Tibial nerve (tissue), 4 donors: ENCODE results near the gene DGCR2. TPM values are rescaled to one million over a fixed set of nuclear protein-coding genes. Genes with fewer than 3 reads are reported as not detected.
"Not testable (repeated sequence)": the region's sequence is repeated elsewhere in the genome, so short reads cannot be mapped to it uniquely, and the experiment has no call there.

Experiments
- DNase-seq, 2 donors: peaks; one replicate each; pipeline ENCODE4 v3.0.0-alpha.2; 2019; ENCODE audit warnings: low spot score in 2 of 2
- H3K27ac ChIP-seq, 4 donors: fragments of 200-600 bp; sonication (generic) in 3 of 4; one replicate each; pipeline ENCODE4 v1.5.1; 2017 to 2019; ENCODE audit warnings: mild to moderate bottlenecking in 1 of 4
- H3K27me3 ChIP-seq, 2 donors: fragments of 200-600 bp; sonication (generic) in 1 of 2; one replicate each; pipeline versions ENCODE4 v1.5.1 to v1.6.0; 2017 to 2019
- H3K36me3 ChIP-seq, 3 donors: fragments of 200-600 bp; sonication (generic); one replicate each; pipeline ENCODE4 v1.5.1; 2018 to 2019
- H3K4me1 ChIP-seq, 4 donors: fragments of 200-600 bp; sonication (generic) in 3 of 4; one replicate each; pipeline ENCODE4 v1.5.1; 2017 to 2019
- H3K4me3 ChIP-seq, 4 donors: fragments of 200-600 bp; sonication (generic) in 3 of 4; one replicate each; pipeline ENCODE4 v1.5.1; 2017 to 2019; ENCODE audit warnings: mild to moderate bottlenecking in 1 of 4, moderate library complexity in 1 of 4
- H3K9me3 ChIP-seq, 4 donors: fragments of 200-600 bp; sonication (generic) in 3 of 4; one replicate each; pipeline ENCODE4 v1.5.1; 2017 to 2019
- CTCF ChIP-seq, 5 experiments: fragments of 200-600 bp in 3 of 5; fragments of 450-650 bp in 2 of 5; sonication (generic) in 3 of 5; IDR thresholded peaks; one replicate each; pipeline ENCODE4 v1.5.1; 2016 to 2019; ENCODE audit warnings: antibody characterized with exemption in 5 of 5, mild to moderate bottlenecking in 3 of 5, moderate library complexity in 2 of 5
- EP300 ChIP-seq, 2 donors: sonication (generic); formaldehyde crosslinking; IDR thresholded peaks; one replicate each; pipeline ENCODE4 v1.6.1; 2017; ENCODE audit warnings: antibody characterized with exemption in 2 of 2, mild to moderate bottlenecking in 1 of 2
- POLR2A ChIP-seq, 2 donors: fragments of 450-650 bp; IDR thresholded peaks; one replicate each; pipeline ENCODE4 v1.6.1; 2017; ENCODE audit warnings: antibody characterized with exemption in 2 of 2, mild to moderate bottlenecking in 2 of 2, moderate library complexity in 2 of 2
- WGBS, 2 donors: methylation state at CpG; one replicate each; pipeline ENCODE4 v1.1.5; 2018; 5-methylcytosine and 5-hydroxymethylcytosine counted together
- total RNA-seq, 4 donors: library from RNA; depleted of rRNA; stranded (reverse); fragments of >200 nt; gene quantifications; one replicate each; pipeline ENCODE4 v1.1.0, GENCODE V29; 2016

DGCR2 gene
- total RNA-seq, 4 donors from 2014 or later: 57.6 to 68.0 (median 58.9) TPM

GRCh38 chr22:19081351-19081750, 40.9 kb downstream of the DGCR2 start:
- no peak for DNase-seq
- H3K27ac ChIP-seq: no peak overlapping the region
- peaks cover 0 to 26% (median 0%) of the 10 kb centered on the region in 3 donors for H3K36me3 ChIP-seq
- H3K9me3 ChIP-seq: no peaks in the 10 kb centered on the region
- 70 to 79% methylated on average over 3 of the region's 3 CpGs for WGBS, 2 donors
- TF ChIP-seq EP300 (IDR thresholded peaks at IDR 0.05): no peak
- no peak for TF ChIP-seq CTCF (IDR thresholded peaks at IDR 0.05)
- TF ChIP-seq POLR2A (IDR thresholded peaks at IDR 0.05): no peak
- no peaks in the 10 kb centered on the region for H3K27me3 ChIP-seq
- peaks cover 0 to 17% (median 10%) of the 10 kb centered on the region in 4 donors for H3K4me1 ChIP-seq
- H3K4me3 ChIP-seq: no peak overlapping the region

GRCh38 chr22:19080853-19081252, 41.4 kb downstream of the DGCR2 start:
- 90 to 95% methylated on average over 3 of the region's 3 CpGs for WGBS, 2 donors
- TF ChIP-seq POLR2A (IDR thresholded peaks at IDR 0.05) (no peak), EP300 (IDR thresholded peaks at IDR 0.05) (no peak), CTCF (IDR thresholded peaks at IDR 0.05) (no peak)
- Histone ChIP-seq H3K36me3 (peaks cover 0 to 26% (median 0%) of the 10 kb centered on the region in 3 donors), H3K27ac (no peak overlapping the region), H3K4me1 (peaks cover 0 to 12% (median 7%) of the 10 kb centered on the region in 4 donors), H3K4me3 (no peak overlapping the region), H3K9me3 (no peaks in the 10 kb centered on the region), H3K27me3 (no peaks in the 10 kb centered on the region)
- no peak for DNase-seq

- 79 to 88% methylated on average over 4 of the region's 4 CpGs for WGBS, 2 donors
- H3K36me3 ChIP-seq: peaks cover 0 to 26% (median 0%) of the 10 kb centered on the region in 3 donors
- H3K27me3 ChIP-seq: no peaks in the 10 kb centered on the region
- H3K4me1 ChIP-seq: peaks cover 0 to under 1% (median 0%) of the 10 kb centered on the region in 4 donors
- no peaks in the 10 kb centered on the region for H3K9me3 ChIP-seq
- H3K4me3 ChIP-seq: no peak overlapping the region
- DNase-seq: no peak
- no peak overlapping the region for H3K27ac ChIP-seq
- TF ChIP-seq POLR2A (IDR thresholded peaks at IDR 0.05) (no peak), EP300 (IDR thresholded peaks at IDR 0.05) (no peak), CTCF (IDR thresholded peaks at IDR 0.05) (no peak)
These were observed 42.5 kb downstream of the DGCR2 start for GRCh38 chr22:19079691-19080090.

- Histone ChIP-seq H3K36me3 (peaks cover 0 to 30% (median 0%) of the 10 kb centered on the region in 3 donors), H3K4me3 (no peak overlapping the region), H3K27me3 (no peaks in the 10 kb centered on the region), H3K4me1 (peaks cover 0 to 23% (median 0%) of the 10 kb centered on the region in 4 donors), H3K27ac (no peak overlapping the region), H3K9me3 (no peaks in the 10 kb centered on the region)
- 93 to 98% methylated on average over 1 of the region's 1 CpG for WGBS, 2 donors
- no peak for DNase-seq
- TF ChIP-seq CTCF (IDR thresholded peaks at IDR 0.05) (no peak), POLR2A (IDR thresholded peaks at IDR 0.05) (no peak), EP300 (IDR thresholded peaks at IDR 0.05) (no peak)
These were observed 46.8 kb downstream of the DGCR2 start for GRCh38 chr22:19075404-19075803.

- not testable (repeated sequence) for H3K27ac ChIP-seq, H3K4me3 ChIP-seq, H3K9me3 ChIP-seq, H3K27me3 ChIP-seq, DNase-seq
- H3K4me1 ChIP-seq: peaks cover 0 to 27% (median 0%) of the 10 kb centered on the region in 4 donors
- peaks cover 0 to 43% (median 5%) of the 10 kb centered on the region in 3 donors for H3K36me3 ChIP-seq
These were observed 49.4 kb downstream of the DGCR2 start for GRCh38 chr22:19072853-19073252.
